ENCODE data around the gene IFI30.
"Not testable (repeated sequence)": the region's sequence is repeated elsewhere in the genome, so short reads cannot be mapped to it uniquely, and the experiment has no call there.

IFI30 gene

GRCh38 chr19:18205200-18205892, 31.7 kb downstream of the IFI30 start:
- H3K36me3 ChIP-seq (ENCODE audit: insufficient read depth, low read depth, low read length) = peaks cover 2% of the 10 kb centered on the region; the same call in 1 of the 2 replicates
- H3K9me3 ChIP-seq (ENCODE audit: insufficient read depth, low read depth, low read length) = no peaks in the 10 kb centered on the region
- peak overlapping the region; percentile 89 for H3K9ac ChIP-seq (ENCODE audit: low read depth, low read length)
- peak overlapping the region; percentile 90 for H3K27ac ChIP-seq (ENCODE audit: low read length)
- H3K4me1 ChIP-seq (ENCODE audit: insufficient read depth, low read length) = peaks cover 7% of the 10 kb centered on the region; the same call in 1 of the 2 replicates
- H3K27me3 ChIP-seq (ENCODE audit: insufficient read depth, low read length) = peaks cover 6% of the 10 kb centered on the region
- H3K4me3 ChIP-seq (ENCODE audit: low read length) = peak overlapping the region; percentile 82

- Histone ChIP-seq H3K27me3 (ENCODE audit: insufficient read depth, low read length) (peaks cover 6% of the 10 kb centered on the region), H3K9ac (ENCODE audit: low read depth, low read length) (peak overlapping the region; percentile 89), H3K36me3 (ENCODE audit: insufficient read depth, low read depth, low read length) (no peaks in the 10 kb centered on the region), H3K27ac (ENCODE audit: low read length) (peak overlapping the region; percentile 34), H3K4me1 (ENCODE audit: insufficient read depth, low read length) (peaks cover 7% of the 10 kb centered on the region; the same call in 1 of the 2 replicates), H3K9me3 (ENCODE audit: insufficient read depth, low read depth, low read length) (no peaks in the 10 kb centered on the region), H3K4me3 (ENCODE audit: low read length) (peak overlapping the region; percentile 82)
Measured at GRCh38 chr19:18206018-18206417, 32.4 kb downstream of the IFI30 start.

GRCh38 chr19:18208098-18208951, 34.7 kb downstream of the IFI30 start:
- Histone ChIP-seq H3K4me1 (ENCODE audit: insufficient read depth, low read length) (peaks cover 7% of the 10 kb centered on the region; the same call in 1 of the 2 replicates), H3K9me3 (ENCODE audit: insufficient read depth, low read depth, low read length) (no peaks in the 10 kb centered on the region), H3K36me3 (ENCODE audit: insufficient read depth, low read depth, low read length) (no peaks in the 10 kb centered on the region), H3K27me3 (ENCODE audit: insufficient read depth, low read length) (peaks cover 2% of the 10 kb centered on the region), H3K9ac (ENCODE audit: low read depth, low read length) (no peak overlapping the region), H3K27ac (ENCODE audit: low read length) (no peak overlapping the region), H3K4me3 (ENCODE audit: low read length) (no peak overlapping the region)

- not testable (repeated sequence) for H3K27ac ChIP-seq (ENCODE audit: low read length); H3K9ac ChIP-seq (ENCODE audit: low read depth, low read length); H3K27me3 ChIP-seq (ENCODE audit: insufficient read depth, low read length); H3K4me1 ChIP-seq (ENCODE audit: insufficient read depth, low read length); H3K36me3 ChIP-seq (ENCODE audit: insufficient read depth, low read depth, low read length); H3K9me3 ChIP-seq (ENCODE audit: insufficient read depth, low read depth, low read length); H3K4me3 ChIP-seq (ENCODE audit: low read length)
Measured at GRCh38 chr19:18209912-18210311, 36.3 kb downstream of the IFI30 start.

GRCh38 chr19:18211683-18212082, 38.1 kb downstream of the IFI30 start:
- H3K9me3 ChIP-seq (ENCODE audit: insufficient read depth, low read depth, low read length) = no peaks in the 10 kb centered on the region
- H3K27me3 ChIP-seq (ENCODE audit: insufficient read depth, low read length) = no peaks in the 10 kb centered on the region

GRCh38 chr19:18214779-18215433, 41.3 kb downstream of the IFI30 start:
- Histone ChIP-seq H3K36me3 (ENCODE audit: insufficient read depth, low read depth, low read length) (no peaks in the 10 kb centered on the region), H3K4me1 (ENCODE audit: insufficient read depth, low read length) (no peaks in the 10 kb centered on the region)

More at GRCh38 chr19:18211683-18212082, 38.1 kb downstream of the IFI30 start:
- Histone ChIP-seq H3K36me3 (ENCODE audit: insufficient read depth, low read depth, low read length) (no peaks in the 10 kb centered on the region), H3K27ac (ENCODE audit: low read length) (no peak overlapping the region), H3K4me3 (ENCODE audit: low read length) (no peak overlapping the region), H3K4me1 (ENCODE audit: insufficient read depth, low read length) (no peaks in the 10 kb centered on the region), H3K9ac (ENCODE audit: low read depth, low read length) (no peak overlapping the region)

GRCh38 chr19:18216789-18217188, 43.2 kb downstream of the IFI30 start:
- H3K9me3 ChIP-seq (ENCODE audit: insufficient read depth, low read depth, low read length) = no peaks in the 10 kb centered on the region
- no peak overlapping the region for H3K27ac ChIP-seq (ENCODE audit: low read length)
- H3K36me3 ChIP-seq (ENCODE audit: insufficient read depth, low read depth, low read length) = no peaks in the 10 kb centered on the region
- no peak overlapping the region for H3K4me3 ChIP-seq (ENCODE audit: low read length)
- peaks cover 3% of the 10 kb centered on the region; the same call in 1 of the 2 replicates for H3K4me1 ChIP-seq (ENCODE audit: insufficient read depth, low read length)
- H3K27me3 ChIP-seq (ENCODE audit: insufficient read depth, low read length) = peaks cover 10% of the 10 kb centered on the region; the same call in 1 of the 2 replicates
- no peak overlapping the region for H3K9ac ChIP-seq (ENCODE audit: low read depth, low read length)

More at GRCh38 chr19:18214779-18215433, 41.3 kb downstream of the IFI30 start:
- H3K9ac ChIP-seq (ENCODE audit: low read depth, low read length) = no peak overlapping the region
- H3K4me3 ChIP-seq (ENCODE audit: low read length) = no peak overlapping the region
- no peaks in the 10 kb centered on the region for H3K9me3 ChIP-seq (ENCODE audit: insufficient read depth, low read depth, low read length)
- H3K27me3 ChIP-seq (ENCODE audit: insufficient read depth, low read length) = peaks cover 3% of the 10 kb centered on the region; the same call in 1 of the 2 replicates
- H3K27ac ChIP-seq (ENCODE audit: low read length) = no peak overlapping the region

GRCh38 chr19:18218159-18218558, 44.5 kb downstream of the IFI30 start:
- Histone ChIP-seq H3K27me3 (ENCODE audit: insufficient read depth, low read length) (peaks cover 10% of the 10 kb centered on the region; the same call in 1 of the 2 replicates), H3K9ac (ENCODE audit: low read depth, low read length) (no peak overlapping the region)

GRCh38 chr19:18218600-18218999, 45.0 kb downstream of the IFI30 start:
- H3K9ac ChIP-seq (ENCODE audit: low read depth, low read length) = no peak overlapping the region
- H3K36me3 ChIP-seq (ENCODE audit: insufficient read depth, low read depth, low read length) = no peaks in the 10 kb centered on the region
- H3K4me3 ChIP-seq (ENCODE audit: low read length) = no peak overlapping the region
- peaks cover 3% of the 10 kb centered on the region; the same call in 1 of the 2 replicates for H3K4me1 ChIP-seq (ENCODE audit: insufficient read depth, low read length)
- H3K9me3 ChIP-seq (ENCODE audit: insufficient read depth, low read depth, low read length) = no peaks in the 10 kb centered on the region
- H3K27me3 ChIP-seq (ENCODE audit: insufficient read depth, low read length) = peaks cover 10% of the 10 kb centered on the region; the same call in 1 of the 2 replicates
- no peak overlapping the region for H3K27ac ChIP-seq (ENCODE audit: low read length)

More at GRCh38 chr19:18218159-18218558, 44.5 kb downstream of the IFI30 start:
- Histone ChIP-seq H3K4me1 (ENCODE audit: insufficient read depth, low read length) (peaks cover 3% of the 10 kb centered on the region; the same call in 1 of the 2 replicates), H3K36me3 (ENCODE audit: insufficient read depth, low read depth, low read length) (no peaks in the 10 kb centered on the region), H3K9me3 (ENCODE audit: insufficient read depth, low read depth, low read length) (no peaks in the 10 kb centered on the region), H3K4me3 (ENCODE audit: low read length) (no peak overlapping the region), H3K27ac (ENCODE audit: low read length) (no peak overlapping the region)

- peaks cover 3% of the 10 kb centered on the region; the same call in 1 of the 2 replicates for H3K4me1 ChIP-seq (ENCODE audit: insufficient read depth, low read length)
- H3K27ac ChIP-seq (ENCODE audit: low read length) = no peak overlapping the region
- no peaks in the 10 kb centered on the region for H3K36me3 ChIP-seq (ENCODE audit: insufficient read depth, low read depth, low read length)
- H3K9me3 ChIP-seq (ENCODE audit: insufficient read depth, low read depth, low read length) = no peaks in the 10 kb centered on the region
- H3K4me3 ChIP-seq (ENCODE audit: low read length) = peak overlapping the region; percentile 57; the same call in 1 of the 2 replicates
- H3K27me3 ChIP-seq (ENCODE audit: insufficient read depth, low read length) = peaks cover 15% of the 10 kb centered on the region
- H3K9ac ChIP-seq (ENCODE audit: low read depth, low read length) = no peak overlapping the region; the same call in 1 of the 2 replicates
Measured at GRCh38 chr19:18219911-18220631, 46.5 kb downstream of the IFI30 start.

Data from iPS-20b (cell line).